Testis (tissue), 3 donors: ENCODE measurements around the gene QRFP. TPM values are rescaled to one million over a fixed set of nuclear protein-coding genes. Genes with fewer than 3 reads are reported as not detected.

Experiments
- DNase-seq: peaks from one replicate; pipeline ENCODE4 v3.0.0-alpha.2; 2019
- H3K27ac ChIP-seq, 2 donors: fragments of 200-600 bp; sonication (generic); one replicate each; pipeline ENCODE4 v1.5.1; 2019
- H3K27me3 ChIP-seq: fragments of 200-600 bp; sonication (generic); one replicate; pipeline ENCODE4 v1.5.1; 2019
- H3K36me3 ChIP-seq: fragments of 200-600 bp; sonication (generic); one replicate; pipeline ENCODE4 v1.5.1; 2017; ENCODE audit warnings: low read depth; ENCODE audit errors: missing control alignments
- H3K4me1 ChIP-seq: fragments of 200-600 bp; sonication (generic); one replicate; pipeline ENCODE4 v1.5.1; 2019
- H3K4me3 ChIP-seq, 2 donors: fragments of 200-600 bp; sonication (generic); one replicate each; pipeline ENCODE4 v1.5.1; 2017 to 2019
- H3K9me3 ChIP-seq: fragments of 200-600 bp; sonication (generic); one replicate; pipeline ENCODE4 v1.5.1; 2017
- POLR2A ChIP-seq: fragments of 450-650 bp; IDR thresholded peaks from one replicate; pipeline ENCODE4 v1.6.1; 2017; ENCODE audit warnings: antibody characterized with exemption, mild to moderate bottlenecking, moderate library complexity
- WGBS, 2 donors: methylation state at CpG; one replicate each; pipeline ENCODE4 v1.1.5; 2018; 5-methylcytosine and 5-hydroxymethylcytosine counted together
- intact Hi-C: fragments of 100-400 bp; cut with DNase I; formaldehyde crosslinking; loops from one replicate; pipeline ENCODE4 v1.15.1; 2023; ENCODE audit warnings: low total_unique reads
- polyA plus RNA-seq: library from polyadenylated mRNA; stranded (reverse); fragments of 350-450 nt; fragmentation: Illumina TruSeq; extraction: RNeasy Lipid Tissue Mini Kit (QIAGEN cat#74804); gene quantifications from one replicate; pipeline ENCODE4 v1.2.3, GENCODE V29; 2014; ENCODE audit warnings: low read depth, low replicate concordance; ENCODE audit not compliant: insufficient read depth
- total RNA-seq, 2 donors: library from RNA; depleted of rRNA; stranded (reverse); fragments of >200 nt; gene quantifications; one replicate each; pipeline ENCODE4 v1.2.3, GENCODE V29; 2016
- TF ChIP-seq, protein P1 (sequence below), 3 experiments: fragments of 450-650 bp in 2 of 3; fragments of 200-600 bp in 1 of 3; sonication (generic) in 1 of 3; IDR thresholded peaks; one replicate each; pipeline ENCODE4 v1.5.1; 2016 to 2019; ENCODE audit warnings: antibody characterized with exemption in 3 of 3, mild to moderate bottlenecking in 2 of 3, moderate library complexity in 1 of 3

QRFP gene
- total and polyA plus RNA-seq, 3 donors from 2014 or later: 0.24 TPM; not detected in 2

DNA sequence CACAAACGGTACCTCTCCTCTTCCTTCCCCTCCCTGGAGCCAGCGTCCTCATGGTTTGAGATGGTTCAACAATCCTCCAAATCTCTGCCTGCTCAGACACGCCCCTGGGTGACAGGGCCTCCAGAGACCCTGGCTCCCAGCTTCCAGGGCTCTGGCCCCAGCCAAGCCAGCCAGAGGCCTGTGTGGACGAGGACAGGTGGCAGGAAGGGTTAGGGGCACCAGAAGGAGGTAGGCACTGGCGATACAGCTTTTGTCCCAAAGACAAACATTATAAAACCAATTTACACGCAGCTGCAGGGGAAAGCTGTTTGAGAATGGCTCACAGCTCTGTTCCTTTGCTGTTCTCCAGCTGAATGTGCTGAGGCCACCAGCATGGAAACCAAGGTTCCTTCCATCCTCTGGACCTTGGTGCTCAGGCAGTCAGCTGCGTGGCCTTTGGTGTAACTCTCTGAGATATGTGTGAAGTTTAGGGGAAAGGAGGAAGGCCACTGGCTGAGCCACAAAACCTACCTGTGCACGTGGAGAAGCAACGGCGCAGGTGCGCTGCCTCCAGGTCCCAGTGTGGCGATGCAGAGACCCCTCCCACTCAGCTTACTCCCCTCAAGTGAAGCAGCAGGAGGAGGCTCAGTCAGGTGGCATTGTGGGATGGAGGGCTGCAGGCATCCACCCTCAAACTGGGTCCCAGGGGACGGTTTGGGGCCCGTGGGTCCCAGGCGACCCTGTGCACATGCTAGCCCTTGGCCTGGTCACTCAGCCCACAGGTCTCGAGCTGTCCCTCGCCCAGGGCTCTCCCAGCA, 4.3 kb upstream of the QRFP start:
- 82 to 84% methylated on average over 7 to 17 of the region's 17 CpGs for WGBS, 2 donors
- Histone ChIP-seq H3K36me3 (no peaks in the 10 kb centered on the region), H3K9me3 (no peaks in the 10 kb centered on the region), H3K4me1 (peaks cover 5% of the 10 kb centered on the region), H3K27me3 (no peaks in the 10 kb centered on the region), H3K4me3 (no peak overlapping the region), H3K27ac (no peak overlapping the region)
- TF ChIP-seq, protein P1, sequence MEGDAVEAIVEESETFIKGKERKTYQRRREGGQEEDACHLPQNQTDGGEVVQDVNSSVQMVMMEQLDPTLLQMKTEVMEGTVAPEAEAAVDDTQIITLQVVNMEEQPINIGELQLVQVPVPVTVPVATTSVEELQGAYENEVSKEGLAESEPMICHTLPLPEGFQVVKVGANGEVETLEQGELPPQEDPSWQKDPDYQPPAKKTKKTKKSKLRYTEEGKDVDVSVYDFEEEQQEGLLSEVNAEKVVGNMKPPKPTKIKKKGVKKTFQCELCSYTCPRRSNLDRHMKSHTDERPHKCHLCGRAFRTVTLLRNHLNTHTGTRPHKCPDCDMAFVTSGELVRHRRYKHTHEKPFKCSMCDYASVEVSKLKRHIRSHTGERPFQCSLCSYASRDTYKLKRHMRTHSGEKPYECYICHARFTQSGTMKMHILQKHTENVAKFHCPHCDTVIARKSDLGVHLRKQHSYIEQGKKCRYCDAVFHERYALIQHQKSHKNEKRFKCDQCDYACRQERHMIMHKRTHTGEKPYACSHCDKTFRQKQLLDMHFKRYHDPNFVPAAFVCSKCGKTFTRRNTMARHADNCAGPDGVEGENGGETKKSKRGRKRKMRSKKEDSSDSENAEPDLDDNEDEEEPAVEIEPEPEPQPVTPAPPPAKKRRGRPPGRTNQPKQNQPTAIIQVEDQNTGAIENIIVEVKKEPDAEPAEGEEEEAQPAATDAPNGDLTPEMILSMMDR (IDR thresholded peaks at IDR 0.05): no peak
- TF ChIP-seq POLR2A: no peak
- intact Hi-C loops: no loop called here
- no peak for DNase-seq

DNA sequence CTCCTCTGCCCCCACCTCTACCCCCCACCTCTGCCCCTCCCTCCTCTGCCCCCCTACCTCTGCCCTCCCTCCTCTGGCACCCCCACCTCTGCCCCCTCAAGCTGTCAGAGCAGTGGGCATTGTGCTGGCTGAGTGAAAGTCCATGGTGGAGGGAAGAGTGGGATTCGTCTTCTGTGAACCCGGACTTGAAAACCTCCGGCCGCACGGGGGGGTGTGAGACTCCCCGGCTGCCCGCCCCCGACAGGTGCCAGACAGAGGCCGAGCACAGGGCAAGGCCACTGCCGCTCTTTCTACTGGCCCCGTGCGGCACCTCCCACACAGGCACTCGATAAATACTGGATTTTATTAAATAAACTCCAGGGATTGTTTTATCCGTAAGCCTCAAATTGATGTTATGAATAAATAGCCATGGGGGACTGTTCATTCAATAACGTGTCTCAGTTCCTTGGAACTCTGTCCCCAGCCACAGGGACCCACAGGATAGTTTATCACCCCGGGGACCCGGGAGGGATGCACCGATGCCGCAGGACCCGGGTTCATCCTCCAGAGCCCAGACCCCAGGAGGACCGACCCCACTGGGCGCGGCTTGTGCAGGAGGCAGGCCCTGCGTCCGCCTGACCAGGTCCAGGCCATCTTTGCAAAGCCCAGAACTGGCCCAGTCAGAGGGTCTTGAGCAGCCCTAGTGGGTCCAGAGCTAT, 2.6 kb upstream of the QRFP start:
- no peak for DNase-seq
- no peaks in the 10 kb centered on the region for H3K36me3 ChIP-seq
- no peaks in the 10 kb centered on the region for H3K9me3 ChIP-seq
- H3K4me1 ChIP-seq: peaks cover 19% of the 10 kb centered on the region
- H3K27me3 ChIP-seq: no peaks in the 10 kb centered on the region
- TF ChIP-seq POLR2A: no peak
- TF ChIP-seq, protein P1 (IDR thresholded peaks at IDR 0.05): no peak
- WGBS, 2 donors: 51 to 60% methylated on average over 16 to 23 of the region's 25 CpGs
- intact Hi-C loops: no loop called here
- H3K4me3 ChIP-seq: no peak overlapping the region
- H3K27ac ChIP-seq: no peak overlapping the region

DNA sequence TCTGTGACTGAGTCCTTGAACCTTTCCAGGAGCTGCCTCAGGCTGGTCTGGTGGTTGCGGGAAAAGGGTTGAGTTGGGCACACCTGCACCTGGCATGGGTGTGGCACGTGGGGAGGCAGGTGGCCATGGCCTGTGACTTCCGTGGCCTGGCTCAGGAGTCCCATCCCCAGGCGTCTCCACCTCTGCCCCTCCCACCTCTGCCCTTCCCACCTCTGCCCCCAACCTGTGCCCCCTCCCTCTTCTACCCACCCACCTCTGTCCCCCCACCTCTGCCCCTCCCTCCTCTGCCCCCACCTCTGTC, 1.9 kb upstream of the QRFP start:
- Histone ChIP-seq H3K27ac (no peak overlapping the region), H3K27me3 (no peaks in the 10 kb centered on the region), H3K36me3 (no peaks in the 10 kb centered on the region), H3K9me3 (no peaks in the 10 kb centered on the region), H3K4me3 (no peak overlapping the region), H3K4me1 (peaks cover 26% of the 10 kb centered on the region)
- DNase-seq: no peak
- TF ChIP-seq, protein P1 (IDR thresholded peaks at IDR 0.05): no peak
- TF ChIP-seq POLR2A: no peak
- intact Hi-C loops: no loop called here
- 53 to 62% methylated on average over 4 of the region's 4 CpGs for WGBS, 2 donors

DNA sequence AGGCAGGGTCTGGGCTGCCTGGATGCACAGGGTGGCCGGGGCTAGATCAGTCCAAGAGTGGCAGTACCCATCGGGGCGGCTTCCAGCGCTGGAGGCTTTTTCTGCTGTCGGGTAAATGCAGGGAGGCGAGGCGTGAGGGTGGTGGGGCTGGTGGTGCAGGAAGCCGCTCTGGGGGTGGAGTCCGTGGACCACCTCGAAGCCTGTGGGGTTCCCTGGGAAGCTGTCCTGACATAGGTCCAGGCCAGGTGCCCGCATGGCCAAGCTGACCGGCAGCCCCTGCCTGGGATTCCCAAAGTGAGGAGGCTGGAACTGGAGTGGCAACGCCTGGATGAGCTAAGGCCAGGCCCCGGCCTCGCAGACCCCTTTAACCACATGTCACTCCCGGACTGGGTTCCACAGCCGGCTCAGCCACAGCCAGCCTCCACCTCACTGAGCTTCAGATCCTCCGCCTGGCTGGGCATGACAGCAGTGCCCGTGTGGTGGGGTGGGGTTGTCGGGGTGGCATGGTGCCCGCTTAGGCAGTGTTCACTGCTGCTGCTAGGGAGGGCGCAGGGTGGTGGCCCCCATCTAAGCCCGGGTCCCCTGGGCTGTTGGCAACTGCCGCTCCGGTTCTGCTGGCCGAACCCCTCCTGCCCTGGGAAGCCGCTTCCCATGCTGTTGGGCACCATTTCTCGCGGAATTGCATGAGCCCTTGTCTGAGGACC, 1.4 kb upstream of the QRFP start:
- no peak overlapping the region for H3K4me3 ChIP-seq
- TF ChIP-seq, protein P1 (IDR thresholded peaks at IDR 0.05): no peak
- no peak for TF ChIP-seq POLR2A
- H3K27ac ChIP-seq: no peak overlapping the region
- 81% methylated on average over 18 to 29 of the region's 29 CpGs for WGBS, 2 donors
- no peak for DNase-seq
- H3K36me3 ChIP-seq: no peaks in the 10 kb centered on the region
- H3K4me1 ChIP-seq: peaks cover 31% of the 10 kb centered on the region
- no peaks in the 10 kb centered on the region for H3K9me3 ChIP-seq
- no peaks in the 10 kb centered on the region for H3K27me3 ChIP-seq
- intact Hi-C loops: no loop called here
